Endodermal cell (in vitro differentiated cells): ENCODE data around the gene DLD. TPM values are rescaled to one million over a fixed set of nuclear protein-coding genes. Genes with fewer than 3 reads are reported as not detected.

Experiments
- DNase-seq: peaks from one replicate; pipeline ENCODE4 v3.0.0-alpha.2; 2017
- H3K27ac ChIP-seq: 2 replicates; pipeline ENCODE4 v1.5.1; 2013; ENCODE audit warnings: mild to moderate bottlenecking, low read depth, low read length, moderate library complexity
- H3K27me3 ChIP-seq: 2 replicates; pipeline ENCODE4 v1.6.1; 2013; ENCODE audit warnings: mild to moderate bottlenecking, low read length, moderate library complexity; ENCODE audit not compliant: insufficient read depth, control insufficient read depth, poor library complexity, severe bottlenecking
- H3K36me3 ChIP-seq: 2 replicates; pipeline ENCODE4 v1.7.0; 2013; ENCODE audit warnings: mild to moderate bottlenecking, low read length, moderate library complexity; ENCODE audit not compliant: control insufficient read depth, insufficient read depth
- H3K4me1 ChIP-seq: one replicate; pipeline ENCODE4 v1.7.0; 2013; ENCODE audit warnings: low read length; ENCODE audit not compliant: control insufficient read depth, insufficient read depth
- H3K4me3 ChIP-seq: 2 replicates; pipeline ENCODE4 v1.5.1; 2013; ENCODE audit warnings: mild to moderate bottlenecking, low read length, moderate library complexity
- H3K9ac ChIP-seq: 2 replicates; pipeline ENCODE4 v1.6.1; 2013; ENCODE audit warnings: mild to moderate bottlenecking, low read length, moderate library complexity; ENCODE audit not compliant: poor library complexity, severe bottlenecking; ENCODE audit errors: extremely low read depth
- H3K9me3 ChIP-seq: 2 replicates; pipeline ENCODE4 v1.6.1; 2013; ENCODE audit warnings: mild to moderate bottlenecking, low read length, moderate library complexity; ENCODE audit not compliant: control insufficient read depth
- H3K27ac Mint-ChIP-seq: 2 replicates; pipeline ENCODE4 v1.8.0; 2020; ENCODE audit warnings: mixed read lengths
- H3K27me3 Mint-ChIP-seq: 2 replicates; pipeline ENCODE4 v1.8.0; 2021; ENCODE audit warnings: mild to moderate bottlenecking, mixed read lengths; ENCODE audit not compliant: insufficient read depth
- H3K36me3 Mint-ChIP-seq: 2 replicates; pipeline ENCODE4 v1.8.0; 2020; ENCODE audit warnings: low read depth, mixed read lengths
- H3K4me1 Mint-ChIP-seq: 2 replicates; pipeline ENCODE4 v1.8.0; 2020; ENCODE audit warnings: mixed read lengths
- H3K4me3 Mint-ChIP-seq: 2 replicates; pipeline ENCODE4 v1.8.0; 2020; ENCODE audit warnings: mild to moderate bottlenecking, moderate library complexity, mixed read lengths
- H3K9me3 Mint-ChIP-seq: 2 replicates; pipeline ENCODE4 v1.8.0; 2020; ENCODE audit warnings: mild to moderate bottlenecking, mixed read lengths
- WGBS, 2 experiments: methylation state at CpG; one replicate each; pipeline versions ENCODE4 v1.1.5 to v1.1.7; 2013; ENCODE audit warnings: missing lambda C conversion rate in 2 of 2, mixed read lengths in 1 of 2; ENCODE audit not compliant: insufficient coverage in 1 of 2, insufficient read length in 1 of 2; 5-methylcytosine and 5-hydroxymethylcytosine counted together
- total RNA-seq, 2 donors: library from RNA; stranded (reverse); fragmentation: NEBNext Ultra II Directional in 1 of 2; extraction: Animal tissue kit (Norgen Biotek cat#: 25700) in 1 of 2; gene quantifications; 2 replicates in 1 of 2; 3 replicates in 1 of 2; pipeline ENCODE4 v1.2.1, GENCODE V29; 2021
- TF ChIP-seq, protein P1 (sequence below): fragments of 200-600 bp; sonication (generic); conservative IDR thresholded peaks from 2 replicates; pipeline ENCODE4 v1.5.0; 2021; ENCODE audit warnings: antibody characterized with exemption, mild to moderate bottlenecking

DLD gene
- total RNA-seq, 2 donors from 2014 or later = 82.4 to 82.5 TPM

DNA sequence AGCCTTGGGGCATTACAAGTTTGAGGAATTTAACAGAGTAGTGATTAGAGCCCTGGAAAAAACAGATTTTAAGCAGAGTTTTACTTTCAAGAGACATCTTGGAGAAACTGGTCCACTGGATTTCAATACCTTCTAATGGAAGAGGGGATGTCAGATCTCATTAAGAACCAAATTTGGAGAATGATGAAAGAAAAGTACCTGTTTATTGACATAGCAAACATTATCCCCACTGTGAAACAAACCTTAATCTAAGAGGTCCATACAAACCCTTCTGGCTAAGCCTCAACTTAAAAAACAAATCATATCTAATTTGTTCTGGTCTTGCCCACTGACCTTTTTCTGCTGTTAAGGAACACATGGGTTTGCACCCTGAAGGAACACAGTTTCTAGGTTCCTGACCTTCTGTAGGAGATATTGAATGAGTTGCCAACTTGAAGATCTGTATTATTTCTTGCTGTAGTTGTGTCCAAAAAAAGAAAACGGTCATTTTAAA, 58.5 kb downstream of the DLD start:
- Histone ChIP-seq H3K36me3 (peaks cover 94% of the 10 kb centered on the region), H3K9me3 (no peaks in the 10 kb centered on the region), H3K27ac (peak overlapping the region; percentile 81), H3K27me3 (no peaks in the 10 kb centered on the region), H3K4me1 (peaks cover 7% of the 10 kb centered on the region), H3K9ac (no peak overlapping the region), H3K4me3 (no peak overlapping the region)
- no peak for DNase-seq
- peak overlapping the region; percentile 22 for H3K27ac Mint-ChIP-seq
- TF ChIP-seq, protein P1, sequence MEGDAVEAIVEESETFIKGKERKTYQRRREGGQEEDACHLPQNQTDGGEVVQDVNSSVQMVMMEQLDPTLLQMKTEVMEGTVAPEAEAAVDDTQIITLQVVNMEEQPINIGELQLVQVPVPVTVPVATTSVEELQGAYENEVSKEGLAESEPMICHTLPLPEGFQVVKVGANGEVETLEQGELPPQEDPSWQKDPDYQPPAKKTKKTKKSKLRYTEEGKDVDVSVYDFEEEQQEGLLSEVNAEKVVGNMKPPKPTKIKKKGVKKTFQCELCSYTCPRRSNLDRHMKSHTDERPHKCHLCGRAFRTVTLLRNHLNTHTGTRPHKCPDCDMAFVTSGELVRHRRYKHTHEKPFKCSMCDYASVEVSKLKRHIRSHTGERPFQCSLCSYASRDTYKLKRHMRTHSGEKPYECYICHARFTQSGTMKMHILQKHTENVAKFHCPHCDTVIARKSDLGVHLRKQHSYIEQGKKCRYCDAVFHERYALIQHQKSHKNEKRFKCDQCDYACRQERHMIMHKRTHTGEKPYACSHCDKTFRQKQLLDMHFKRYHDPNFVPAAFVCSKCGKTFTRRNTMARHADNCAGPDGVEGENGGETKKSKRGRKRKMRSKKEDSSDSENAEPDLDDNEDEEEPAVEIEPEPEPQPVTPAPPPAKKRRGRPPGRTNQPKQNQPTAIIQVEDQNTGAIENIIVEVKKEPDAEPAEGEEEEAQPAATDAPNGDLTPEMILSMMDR = no peak
- no peaks in the 10 kb centered on the region for H3K27me3 Mint-ChIP-seq
- H3K36me3 Mint-ChIP-seq = peaks cover 85% of the 10 kb centered on the region
- no peaks in the 10 kb centered on the region for H3K9me3 Mint-ChIP-seq
- no peak overlapping the region for H3K4me3 Mint-ChIP-seq
- H3K4me1 Mint-ChIP-seq = peaks cover 54% of the 10 kb centered on the region
- 95% methylated on average over 1 of the region's 1 CpG; no CpG with 5 or more reads in 1 of the 2 experiments for WGBS, 2 experiments

DNA sequence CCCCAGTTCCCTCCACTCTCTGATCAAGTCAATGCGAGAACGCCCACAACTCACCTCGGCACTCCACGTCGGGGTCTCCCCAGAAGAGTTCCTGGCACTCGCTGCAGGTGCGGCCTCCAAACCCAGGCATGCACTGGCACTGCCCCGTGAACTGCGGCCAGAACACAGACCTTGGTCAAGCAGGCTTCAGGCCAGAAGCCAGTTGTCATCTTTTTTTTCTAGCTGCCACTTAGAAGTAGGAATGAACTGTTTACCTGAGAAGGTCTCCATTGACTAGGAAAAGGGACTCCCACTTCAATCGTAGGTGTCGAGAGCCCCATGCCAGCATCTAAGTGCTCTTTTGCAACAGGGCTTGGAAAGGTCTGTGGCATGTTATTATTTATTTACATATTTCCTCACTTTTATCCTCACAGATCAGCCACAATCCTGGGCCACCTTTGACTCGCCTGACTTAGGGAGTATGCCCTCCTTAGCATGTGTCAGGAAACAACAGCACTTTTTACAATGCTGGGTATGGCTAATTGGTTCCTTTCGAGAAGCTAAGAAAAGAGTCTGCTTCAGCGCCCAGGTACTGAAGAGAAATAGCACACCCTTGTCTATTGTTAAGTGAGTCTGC, 60.3 kb downstream of the DLD start:
- H3K27me3 Mint-ChIP-seq = no peaks in the 10 kb centered on the region
- no peaks in the 10 kb centered on the region for H3K9me3 Mint-ChIP-seq
- peaks cover 44% of the 10 kb centered on the region for H3K4me1 Mint-ChIP-seq
- Histone ChIP-seq H3K4me3 (no peak overlapping the region), H3K9ac (no peak overlapping the region), H3K27me3 (no peaks in the 10 kb centered on the region), H3K4me1 (peaks cover 7% of the 10 kb centered on the region), H3K36me3 (peaks cover 92% of the 10 kb centered on the region), H3K27ac (no peak overlapping the region), H3K9me3 (no peaks in the 10 kb centered on the region)
- H3K36me3 Mint-ChIP-seq = peaks cover 89% of the 10 kb centered on the region
- TF ChIP-seq, protein P1 = no peak
- H3K27ac Mint-ChIP-seq = peak overlapping the region; percentile 42
- DNase-seq = no peak
- WGBS, 2 experiments = 96% methylated on average over 12 to 14 of the region's 14 CpGs
- H3K4me3 Mint-ChIP-seq = no peak overlapping the region

DNA sequence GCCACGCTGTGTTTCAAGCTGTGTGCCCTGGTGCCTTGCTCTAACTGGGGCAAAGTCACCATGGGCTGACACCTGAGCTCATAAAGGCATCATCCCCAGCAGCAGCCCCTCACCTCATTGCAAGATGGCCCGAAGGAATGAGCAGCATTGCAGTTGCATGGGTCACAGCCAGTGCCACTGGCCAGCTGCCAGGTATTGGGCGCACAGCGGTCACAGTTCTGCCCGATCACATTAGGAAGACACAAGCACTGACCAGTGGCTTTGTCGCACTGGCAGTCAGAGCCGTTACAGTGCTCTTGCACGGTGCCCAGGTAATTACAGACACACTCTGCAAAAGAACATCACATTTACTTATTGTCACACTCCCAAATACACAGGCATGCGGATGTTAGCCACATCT, 60.9 kb downstream of the DLD start:
- DNase-seq = no peak

More for the DNA sequence above, 60.9 kb downstream of the DLD start:
- Histone ChIP-seq H3K36me3 (peaks cover 92% of the 10 kb centered on the region), H3K27ac (no peak overlapping the region), H3K4me1 (peaks cover 5% of the 10 kb centered on the region), H3K9ac (no peak overlapping the region), H3K9me3 (no peaks in the 10 kb centered on the region), H3K4me3 (no peak overlapping the region), H3K27me3 (no peaks in the 10 kb centered on the region)
- no peaks in the 10 kb centered on the region for H3K9me3 Mint-ChIP-seq
- 96 to 100% methylated on average over 6 to 9 of the region's 9 CpGs for WGBS, 2 experiments
- peaks cover 89% of the 10 kb centered on the region for H3K36me3 Mint-ChIP-seq
- peak overlapping the region; percentile 42 for H3K27ac Mint-ChIP-seq
- peaks cover 38% of the 10 kb centered on the region for H3K4me1 Mint-ChIP-seq
- no peaks in the 10 kb centered on the region for H3K27me3 Mint-ChIP-seq
- no peak overlapping the region for H3K4me3 Mint-ChIP-seq
- TF ChIP-seq, protein P1 = no peak
